Colonic mucosa (tissue), 4 donors: Measurements from ENCODE around the gene OR52W1. TPM values are rescaled to one million over a fixed set of nuclear protein-coding genes. Genes with fewer than 3 reads are reported as not detected.

Source experiments
- DNase-seq: peaks from one replicate; pipeline ENCODE4 v3.0.0-alpha.2; 2020
- H3K27ac ChIP-seq: fragments of 200-600 bp; one replicate; pipeline ENCODE4 v1.8.0; 2021
- H3K27me3 ChIP-seq: fragments of 200-600 bp; one replicate; pipeline ENCODE4 v1.8.0; 2021
- H3K36me3 ChIP-seq: fragments of 200-600 bp; one replicate; pipeline ENCODE4 v1.8.0; 2021
- H3K4me1 ChIP-seq: fragments of 200-600 bp; one replicate; pipeline ENCODE4 v1.8.0; 2021; ENCODE audit warnings: mild to moderate bottlenecking
- H3K4me3 ChIP-seq: fragments of 200-600 bp; one replicate; pipeline ENCODE4 v1.8.0; 2021
- H3K9ac ChIP-seq, 2 donors: one replicate each; pipeline ENCODE4 v1.7.0; 2013; ENCODE audit warnings: control low read depth in 2 of 2, low read depth in 2 of 2, low read length in 2 of 2
- H3K9me3 ChIP-seq: fragments of 200-600 bp; one replicate; pipeline ENCODE4 v1.8.0; 2021
- CTCF ChIP-seq: fragments of 200-600 bp; IDR thresholded peaks from one replicate; pipeline ENCODE4 v1.8.0; 2022; ENCODE audit warnings: antibody characterized with exemption, mild to moderate bottlenecking
- intact Hi-C: fragments of 100-400 bp; cut with DNase I; formaldehyde crosslinking; loops from one replicate; pipeline ENCODE4 v1.14.1; 2022
- total RNA-seq, 2 donors: library from RNA; stranded (reverse); fragmentation: NEBNext Ultra II Directional in 1 of 2; extraction: Animal tissue kit (Norgen Biotek cat#: 25700) in 1 of 2; gene quantifications; one replicate each; pipeline ENCODE4 v1.2.1, GENCODE V29; 2021
- donor health status: healthy.
- donor health status: DM: no; HTN: no; CAD: no.
- donor health status: DM: no; HTN: no; CAD: no.

The OR52W1 gene
- total RNA-seq, 2 donors from 2014 or later = not detected

GRCh38 chr11:6175440-6175839 lies 23.6 kb upstream of the OR52W1 start:
- no peak overlapping the region for H3K9ac ChIP-seq
- no peak overlapping the region for H3K4me3 ChIP-seq
- intact Hi-C loops = no loop called here
- H3K36me3 ChIP-seq = no peaks in the 10 kb centered on the region
- TF ChIP-seq CTCF = no peak
- H3K4me1 ChIP-seq = no peaks in the 10 kb centered on the region
- H3K27me3 ChIP-seq = no peaks in the 10 kb centered on the region
- H3K9me3 ChIP-seq = no peaks in the 10 kb centered on the region
- H3K27ac ChIP-seq = no peak overlapping the region
- no peak for DNase-seq

- Histone ChIP-seq H3K36me3 (no peaks in the 10 kb centered on the region), H3K9ac (no peak overlapping the region), H3K27ac (no peak overlapping the region), H3K4me3 (no peak overlapping the region), H3K4me1 (no peaks in the 10 kb centered on the region), H3K9me3 (no peaks in the 10 kb centered on the region), H3K27me3 (no peaks in the 10 kb centered on the region)
- DNase-seq = no peak
- intact Hi-C loops = no loop called here
- TF ChIP-seq CTCF = no peak
Measured at GRCh38 chr11:6191742-6192141, 7.3 kb upstream of the OR52W1 start.

- no peaks in the 10 kb centered on the region for H3K36me3 ChIP-seq
- no peaks in the 10 kb centered on the region for H3K27me3 ChIP-seq
- no peaks in the 10 kb centered on the region for H3K9me3 ChIP-seq
- no peak for TF ChIP-seq CTCF
- DNase-seq = no peak
- no peak overlapping the region for H3K9ac ChIP-seq
- no peak overlapping the region for H3K27ac ChIP-seq
- no peak overlapping the region for H3K4me3 ChIP-seq
- no peaks in the 10 kb centered on the region for H3K4me1 ChIP-seq
- intact Hi-C loops = no loop called here
Measured at GRCh38 chr11:6194065-6194581, 4.9 kb upstream of the OR52W1 start.

- intact Hi-C loops = no loop called here
- no peak for TF ChIP-seq CTCF
- no peak for DNase-seq
- Histone ChIP-seq H3K9me3 (no peaks in the 10 kb centered on the region), H3K4me3 (no peak overlapping the region), H3K36me3 (no peaks in the 10 kb centered on the region), H3K27ac (no peak overlapping the region), H3K9ac (no peak overlapping the region), H3K4me1 (no peaks in the 10 kb centered on the region), H3K27me3 (no peaks in the 10 kb centered on the region)
Measured at GRCh38 chr11:6196396-6196795, 2.6 kb upstream of the OR52W1 start.

GRCh38 chr11:6197466-6198200 lies 1.4 kb upstream of the OR52W1 start:
- no peak for DNase-seq
- intact Hi-C loops = no loop called here
- Histone ChIP-seq H3K9ac (no peak overlapping the region), H3K4me1 (no peaks in the 10 kb centered on the region), H3K4me3 (no peak overlapping the region), H3K36me3 (no peaks in the 10 kb centered on the region), H3K9me3 (no peaks in the 10 kb centered on the region), H3K27me3 (no peaks in the 10 kb centered on the region), H3K27ac (no peak overlapping the region)
- no peak for TF ChIP-seq CTCF
